Measurements from ENCODE around the gene MYO9A.

Gene MYO9A

DNA sequence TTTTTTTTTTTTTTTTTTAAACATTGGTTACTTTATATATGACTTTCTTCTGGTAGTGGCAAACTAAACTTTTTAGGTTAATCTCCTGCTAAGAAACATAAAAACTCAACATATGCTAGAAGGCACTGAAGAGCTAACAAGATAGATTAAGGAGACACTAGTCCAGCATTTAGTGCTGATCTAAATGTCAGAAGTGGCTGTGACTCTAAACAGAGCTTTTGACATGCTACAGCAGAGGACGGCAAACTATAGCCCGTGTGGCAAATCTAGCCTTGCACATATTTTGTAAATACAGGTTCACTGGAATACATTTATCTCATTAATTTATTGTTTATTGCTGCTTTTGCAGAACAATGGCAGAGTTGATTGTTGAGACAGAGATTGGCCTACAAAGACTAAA lies 287.0 kb downstream of the MYO9A start:
- no peak for DNase-seq

DNA sequence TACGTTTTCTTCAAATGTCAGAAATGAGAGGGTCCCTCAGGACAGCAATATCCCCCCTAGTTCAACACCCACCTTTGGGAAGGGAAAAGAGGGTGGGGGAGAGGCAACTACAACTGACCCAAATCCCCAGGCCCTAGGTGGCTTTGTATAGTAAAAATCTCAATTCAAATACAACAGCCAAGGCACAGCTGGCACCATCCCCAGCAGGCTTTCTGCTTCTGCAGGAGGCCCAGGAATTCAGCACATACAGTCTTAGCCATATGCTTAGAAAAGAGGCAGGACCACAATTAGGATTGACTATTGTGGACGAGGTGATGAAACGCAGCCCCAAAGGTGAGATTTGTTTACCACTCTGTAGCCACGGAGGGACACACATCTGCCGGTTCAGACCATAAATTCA lies 291.8 kb downstream of the MYO9A start:
- no peak for DNase-seq

DNA sequence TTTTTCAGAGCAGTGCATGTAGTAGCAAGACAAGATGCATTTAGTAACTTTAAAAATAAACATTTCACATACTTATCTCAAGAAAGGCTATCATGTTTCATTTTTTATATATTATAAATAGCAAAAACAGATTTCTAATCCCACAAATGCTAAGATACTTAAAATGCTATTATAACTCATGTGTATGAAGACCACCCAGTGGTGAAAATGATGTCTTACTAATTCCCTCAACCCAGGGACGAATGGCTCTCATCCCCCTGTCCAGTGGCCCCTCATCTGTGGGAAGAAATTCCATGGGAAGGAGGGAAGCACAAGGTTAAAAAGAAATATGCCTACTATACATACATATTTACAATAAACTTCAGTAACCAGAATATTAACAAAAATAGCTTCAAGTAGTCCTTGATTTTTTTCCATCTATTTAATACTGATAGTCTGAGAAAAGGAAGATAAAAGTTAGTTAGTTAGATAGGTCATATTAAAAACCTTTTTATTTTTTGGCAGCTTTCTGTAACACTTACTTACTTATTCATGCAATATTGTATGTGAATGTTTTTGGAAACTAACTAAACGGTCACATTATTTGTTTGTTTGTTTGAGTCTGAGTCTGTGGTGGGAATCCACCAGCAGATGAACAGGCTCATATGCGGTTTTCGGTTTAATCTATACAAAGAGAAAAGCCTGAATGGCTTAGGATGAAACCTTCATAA lies 292.8 kb downstream of the MYO9A start:
- DNase-seq, result no peak

DNA sequence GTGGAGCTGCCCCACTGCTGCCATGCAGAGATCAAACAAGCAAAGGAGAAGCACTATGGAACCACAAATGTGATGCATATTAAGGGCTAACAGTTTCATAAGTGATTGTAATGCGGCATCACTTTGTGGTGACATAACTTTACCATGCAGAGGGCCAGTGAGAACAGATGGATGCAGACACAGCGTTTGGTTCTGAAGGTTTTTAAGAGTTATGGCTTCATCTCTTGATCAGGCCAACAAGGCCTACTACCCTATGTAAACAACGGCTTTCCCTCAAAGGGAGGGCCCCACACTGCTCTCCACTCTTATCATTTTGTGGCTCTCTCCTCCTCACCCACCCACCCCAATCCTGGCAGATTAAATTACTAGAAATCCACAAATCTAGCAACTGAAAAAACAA lies 294.1 kb downstream of the MYO9A start:
- no peak for DNase-seq

DNA sequence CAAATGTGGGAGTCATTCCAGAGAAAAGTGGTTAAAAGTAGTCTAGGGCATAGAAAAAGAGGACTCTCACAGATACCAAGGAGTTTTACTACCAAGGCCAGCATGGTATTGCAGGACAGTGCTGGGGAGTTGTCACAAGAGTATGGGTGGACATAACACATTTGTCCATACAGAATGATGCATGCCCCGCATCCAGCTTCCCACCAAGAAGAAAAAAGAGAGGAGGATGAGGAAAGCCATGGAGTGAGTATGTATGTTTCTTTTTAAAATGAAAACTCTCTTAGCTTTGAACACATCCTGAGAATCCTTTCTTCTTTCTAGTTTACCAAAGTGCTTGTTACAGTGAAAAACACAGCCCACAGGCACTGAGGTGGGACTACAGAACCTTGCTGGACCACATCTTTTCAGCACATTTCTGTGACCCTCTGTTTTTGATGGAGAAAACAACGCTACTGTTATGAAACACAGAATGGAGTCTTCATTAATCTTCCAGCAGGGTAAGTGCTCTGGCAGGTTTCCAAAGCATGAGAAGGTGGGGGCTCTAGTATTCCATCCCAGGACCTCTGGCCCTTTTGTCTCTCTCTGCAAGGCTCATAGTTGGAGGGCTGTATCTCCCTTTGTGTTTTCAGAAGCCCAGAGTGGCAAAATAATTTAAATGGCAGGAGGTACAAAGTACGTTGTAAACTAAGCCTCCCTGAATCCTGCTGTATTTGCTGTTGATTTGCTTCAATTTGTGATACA lies 294.9 kb downstream of the MYO9A start:
- DNase-seq, result no peak

DNA sequence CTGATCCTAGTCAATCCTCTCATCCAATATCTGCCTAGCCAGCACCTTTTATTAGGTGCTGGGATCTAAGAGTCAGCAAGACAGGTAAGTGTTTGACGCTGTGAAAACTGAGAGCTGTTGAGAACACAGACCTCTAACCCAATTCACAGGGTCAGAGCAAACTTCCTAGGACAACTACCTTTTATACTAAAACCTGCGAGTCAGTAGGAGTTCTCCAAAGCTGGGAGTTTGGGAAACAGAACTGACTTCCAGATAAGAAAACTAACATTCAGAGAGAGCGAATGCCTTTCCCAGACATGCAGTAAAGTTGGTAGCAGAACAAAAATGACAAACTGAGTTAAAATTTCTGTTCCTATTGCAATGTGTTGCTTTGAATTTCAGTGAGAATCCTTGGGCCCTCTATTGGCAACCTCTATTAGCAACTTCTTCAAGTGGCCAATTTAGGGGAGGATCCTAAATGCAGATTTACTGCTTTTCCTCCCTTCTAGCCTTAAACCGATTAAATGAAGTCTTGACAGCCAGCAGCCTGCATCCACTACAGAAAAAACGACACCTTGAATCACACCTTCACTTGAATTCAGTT lies 296.3 kb downstream of the MYO9A start:
- no peak for DNase-seq

DNA sequence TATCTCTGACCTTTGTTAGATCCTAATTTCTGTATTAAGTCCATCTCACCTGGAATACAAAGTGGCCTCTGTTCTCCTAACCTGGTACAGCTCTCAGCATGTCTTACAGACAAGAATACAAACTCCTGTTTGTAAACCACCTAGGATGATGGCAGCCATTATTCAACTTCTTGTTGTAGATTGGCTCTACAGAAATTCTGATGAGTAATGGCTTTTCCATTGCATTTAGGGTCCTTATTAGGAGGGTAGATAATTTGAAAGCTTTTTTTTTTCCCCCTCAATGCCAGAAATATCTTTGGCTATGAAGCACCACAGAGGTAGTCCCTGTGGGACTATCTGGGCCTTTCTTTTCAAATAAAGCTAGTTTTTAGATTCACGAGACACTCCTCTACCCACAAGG lies 297.8 kb downstream of the MYO9A start:
- DNase-seq, result no peak

DNA sequence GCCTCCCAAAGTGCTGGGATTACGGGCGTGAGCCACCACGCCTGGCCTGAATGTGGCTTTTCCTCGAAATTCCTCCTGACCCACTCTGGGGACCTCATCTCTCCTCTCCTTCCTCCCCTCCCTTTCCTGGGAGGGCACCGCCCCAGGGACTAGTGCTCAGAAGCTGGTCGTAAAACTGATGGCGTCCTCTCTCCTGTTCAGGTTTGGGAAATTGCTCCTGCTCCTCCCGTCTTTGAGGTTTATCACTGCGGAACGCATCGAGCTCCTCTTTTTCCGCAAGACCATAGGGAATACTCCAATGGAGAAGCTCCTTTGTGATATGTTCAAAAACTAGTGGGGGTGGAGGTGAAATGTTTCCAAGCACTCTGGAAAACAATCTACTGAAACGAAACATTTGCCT lies 300.6 kb downstream of the MYO9A start:
- DNase-seq, result no peak

DNA sequence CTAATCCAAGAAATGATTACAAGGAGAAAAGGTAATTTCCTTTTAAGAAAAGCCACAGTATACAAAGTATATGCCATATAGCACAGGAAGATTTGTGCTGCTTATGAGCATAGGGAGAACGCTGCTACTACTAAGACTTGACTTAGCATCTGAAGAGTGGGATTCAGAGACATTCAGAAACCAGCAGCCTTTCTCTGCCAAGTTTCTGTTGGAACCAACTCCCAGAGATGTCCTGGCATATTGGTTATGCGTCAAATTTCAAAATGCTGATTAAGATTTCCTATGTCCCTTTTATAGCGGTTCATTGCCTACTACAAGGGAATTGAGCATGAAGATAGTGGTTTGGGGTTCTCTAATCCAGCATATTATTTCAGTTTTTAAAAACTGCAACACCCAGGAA lies 302.6 kb downstream of the MYO9A start:
- no peak for DNase-seq

DNA sequence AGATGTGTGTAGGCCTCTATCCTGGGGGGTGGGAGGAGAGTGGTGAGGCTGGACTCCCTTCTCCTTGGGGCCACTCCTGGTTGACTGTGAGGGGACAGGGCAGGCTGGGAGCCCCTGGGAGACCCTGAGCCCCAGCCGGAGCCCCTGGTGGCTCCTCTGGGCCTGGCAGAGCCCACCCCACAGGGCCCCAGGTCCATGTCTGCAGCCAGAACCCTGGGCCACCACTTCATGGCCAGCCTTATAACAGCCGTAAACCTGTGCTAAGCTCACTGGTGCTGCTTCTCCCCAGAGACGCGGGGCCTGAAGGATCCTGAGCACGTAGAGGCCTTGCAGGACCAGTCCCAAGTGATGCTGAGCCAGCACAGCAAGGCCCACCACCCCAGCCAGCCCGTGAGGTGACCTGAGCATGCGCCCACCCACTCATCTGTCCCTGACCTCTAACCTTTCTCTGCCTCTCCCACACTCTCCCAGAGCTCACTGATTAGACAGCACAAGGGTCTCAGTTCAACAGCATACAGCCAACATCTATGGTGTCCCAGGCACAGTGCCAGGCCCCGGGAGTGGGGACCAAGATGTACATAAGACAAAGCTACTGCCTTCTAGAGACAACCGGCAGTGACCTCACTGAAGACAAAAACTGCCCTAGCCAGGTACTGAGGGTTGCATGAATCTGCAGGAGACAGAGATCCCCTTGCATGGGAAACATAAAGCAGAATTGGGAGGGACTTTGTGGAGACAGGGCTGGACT lies 304.1 kb downstream of the MYO9A start:
- DNase-seq, result no peak

DNA sequence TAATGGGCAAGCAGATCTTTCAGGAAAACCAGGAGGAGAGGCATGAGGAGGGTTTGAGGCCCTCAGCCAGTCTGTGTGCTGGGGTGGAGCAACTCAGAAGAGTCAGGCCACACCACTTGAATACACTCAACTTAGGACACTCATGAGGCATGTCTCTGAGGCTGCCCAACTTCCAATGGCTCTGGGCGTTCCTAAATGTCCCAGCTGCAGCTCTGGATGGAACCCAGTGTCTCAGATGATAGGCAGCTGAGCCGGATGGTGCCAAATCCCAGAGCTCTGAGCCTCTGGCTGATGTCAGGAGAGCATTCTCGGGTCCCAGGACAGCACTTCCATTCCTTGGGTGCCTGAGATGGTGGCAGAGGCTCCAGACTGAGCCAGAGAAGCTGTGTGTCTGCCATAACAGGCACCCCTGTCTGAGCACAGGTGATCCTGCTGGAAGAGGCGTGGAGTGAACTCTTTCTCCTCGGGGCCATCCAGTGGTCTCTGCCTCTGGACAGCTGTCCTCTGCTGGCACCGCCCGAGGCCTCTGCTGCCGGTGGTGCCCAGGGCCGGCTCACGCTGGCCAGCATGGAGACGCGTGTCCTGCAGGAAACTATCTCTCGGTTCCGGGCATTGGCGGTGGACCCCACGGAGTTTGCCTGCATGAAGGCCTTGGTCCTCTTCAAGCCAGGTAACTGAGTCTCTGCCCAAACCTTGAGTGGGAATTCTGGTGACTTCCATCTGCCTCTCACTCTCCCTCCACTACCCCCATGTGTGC lies 304.8 kb downstream of the MYO9A start:
- no peak for DNase-seq

DNA sequence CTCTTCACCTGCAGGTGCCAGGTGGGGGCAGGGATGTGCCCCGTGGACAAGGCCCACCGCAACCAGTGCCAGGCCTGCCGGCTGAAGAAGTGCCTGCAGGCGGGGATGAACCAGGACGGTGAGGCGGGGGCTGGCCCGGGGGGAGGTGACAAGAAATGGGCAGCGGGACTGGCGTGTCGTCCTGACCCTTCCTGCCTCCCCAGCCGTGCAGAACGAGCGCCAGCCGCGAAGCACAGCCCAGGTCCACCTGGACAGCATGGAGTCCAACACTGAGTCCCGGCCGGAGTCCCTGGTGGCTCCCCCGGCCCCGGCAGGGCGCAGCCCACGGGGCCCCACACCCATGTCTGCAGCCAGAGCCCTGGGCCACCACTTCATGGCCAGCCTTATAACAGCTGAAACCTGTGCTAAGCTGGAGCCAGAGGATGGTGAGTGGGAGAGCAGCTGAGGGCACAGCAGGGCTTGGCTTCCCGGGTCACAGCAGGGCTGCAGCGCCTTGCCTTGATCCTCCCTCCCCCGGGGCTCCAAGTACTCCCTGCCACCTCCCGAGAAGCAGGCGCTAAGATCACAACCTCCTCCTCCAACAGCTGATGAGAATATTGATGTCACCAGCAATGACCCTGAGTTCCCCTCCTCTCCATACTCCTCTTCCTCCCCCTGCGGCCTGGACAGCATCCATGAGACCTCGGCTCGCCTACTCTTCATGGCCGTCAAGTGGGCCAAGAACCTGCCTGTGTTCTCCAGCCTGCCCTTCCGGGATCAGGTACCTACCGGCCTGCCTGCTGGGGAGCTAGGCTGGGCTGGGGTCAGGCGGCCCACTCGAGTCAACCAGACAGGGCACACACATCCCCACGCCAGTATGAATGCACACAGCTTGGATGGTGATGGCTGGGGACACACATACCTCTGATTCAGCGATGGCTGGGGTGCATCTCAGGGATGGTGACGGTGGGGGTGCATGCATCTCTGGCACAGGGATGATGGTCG lies 305.9 kb downstream of the MYO9A start:
- DNase-seq, result no peak

DNA sequence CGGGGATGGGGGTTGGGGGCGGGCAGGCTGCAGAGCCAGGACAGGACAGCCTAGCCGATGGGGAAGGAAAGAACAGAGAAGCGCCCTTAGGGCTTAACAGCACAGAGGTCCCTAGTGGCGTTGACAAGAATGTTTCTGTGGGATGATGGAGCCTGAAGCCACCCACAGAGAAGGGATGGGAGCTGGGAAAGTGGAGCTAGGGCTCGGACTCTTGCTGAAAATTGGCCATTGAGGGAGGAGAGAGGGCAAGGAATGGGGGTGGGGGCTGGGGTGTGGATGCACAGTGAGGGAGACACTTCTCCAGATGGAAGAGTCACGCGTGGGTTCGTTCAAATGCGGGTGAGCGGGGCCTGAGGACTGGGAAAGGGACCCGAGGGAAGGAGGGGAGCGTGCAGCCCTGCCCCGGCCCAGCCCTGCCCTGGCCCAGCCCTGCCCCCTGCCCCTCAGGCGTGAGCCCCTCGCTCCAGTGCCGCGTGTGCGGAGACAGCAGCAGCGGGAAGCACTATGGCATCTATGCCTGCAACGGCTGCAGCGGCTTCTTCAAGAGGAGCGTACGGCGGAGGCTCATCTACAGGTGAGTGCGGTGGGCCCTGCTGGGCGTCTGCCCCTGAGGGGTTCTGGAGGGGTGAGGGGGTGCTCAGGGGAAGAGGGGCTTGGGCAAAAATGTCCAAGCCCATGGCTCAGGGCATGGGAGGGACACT lies 306.8 kb downstream of the MYO9A start:
- DNase-seq, result no peak

DNA sequence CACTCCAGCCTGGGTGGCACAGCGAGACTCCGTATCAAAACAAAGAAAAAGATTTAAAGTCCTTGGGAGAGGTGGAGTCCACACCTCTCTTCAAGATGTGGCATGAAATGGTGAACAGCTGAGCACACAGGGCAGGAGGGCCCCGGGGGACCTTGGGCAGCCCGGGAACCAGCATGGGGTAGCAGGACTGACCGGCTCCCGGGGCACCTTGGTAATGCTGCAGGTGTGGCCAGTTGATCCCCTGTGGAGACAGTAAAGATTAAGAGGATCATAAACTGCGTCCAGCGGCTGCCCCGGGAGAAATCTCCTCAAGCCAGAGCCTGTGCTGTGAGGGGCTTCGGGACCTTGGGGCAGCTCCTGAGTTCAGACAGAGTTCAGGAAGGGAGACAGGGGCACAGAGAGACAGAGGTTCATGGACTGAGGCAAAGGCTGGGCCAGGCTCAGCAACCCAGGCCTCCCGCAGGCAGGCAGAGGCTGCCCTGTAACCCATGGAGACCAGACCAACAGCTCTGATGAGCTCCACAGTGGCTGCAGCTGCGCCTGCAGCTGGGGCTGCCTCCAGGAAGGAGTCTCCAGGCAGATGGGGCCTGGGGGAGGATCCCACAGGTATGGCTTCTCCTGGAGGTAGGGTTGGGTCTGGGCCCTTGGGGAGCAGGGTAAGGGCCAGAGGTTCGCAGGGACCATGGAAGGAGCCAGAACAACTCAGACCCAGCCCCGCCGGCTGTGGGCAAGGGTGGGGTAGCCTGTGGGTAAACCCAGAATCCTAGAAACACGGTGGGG lies 307.5 kb downstream of the MYO9A start, which contains the start of gene NR2E3:
Gene NR2E3, plus strand, starts transcription at position 299 of the 780 bp plus-strand sequence. Its CDS starts 190 bp downstream, at position 489.
- DNase-seq, result no peak

DNA sequence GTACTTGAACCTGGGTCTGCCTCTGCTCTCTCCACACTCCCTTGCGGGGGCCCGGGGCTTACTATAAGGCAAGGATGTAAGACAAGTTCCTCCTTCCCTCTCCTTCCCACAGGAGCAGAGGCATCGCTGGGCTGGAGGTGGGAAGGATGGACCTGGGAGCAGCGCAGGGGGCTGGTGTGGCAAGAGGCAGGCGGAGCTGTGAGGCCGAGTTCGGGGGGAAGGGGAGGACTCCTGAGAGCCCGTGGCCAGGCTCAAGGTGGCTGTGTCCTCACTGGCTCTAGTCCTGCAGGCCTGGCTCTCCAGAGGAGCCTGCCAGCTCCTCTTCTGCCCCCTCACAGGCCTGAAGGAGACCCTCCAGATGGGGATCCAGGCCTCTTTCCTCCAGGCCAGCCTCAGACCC lies 308.6 kb downstream of the MYO9A start:
- DNase-seq, result no peak

DNA sequence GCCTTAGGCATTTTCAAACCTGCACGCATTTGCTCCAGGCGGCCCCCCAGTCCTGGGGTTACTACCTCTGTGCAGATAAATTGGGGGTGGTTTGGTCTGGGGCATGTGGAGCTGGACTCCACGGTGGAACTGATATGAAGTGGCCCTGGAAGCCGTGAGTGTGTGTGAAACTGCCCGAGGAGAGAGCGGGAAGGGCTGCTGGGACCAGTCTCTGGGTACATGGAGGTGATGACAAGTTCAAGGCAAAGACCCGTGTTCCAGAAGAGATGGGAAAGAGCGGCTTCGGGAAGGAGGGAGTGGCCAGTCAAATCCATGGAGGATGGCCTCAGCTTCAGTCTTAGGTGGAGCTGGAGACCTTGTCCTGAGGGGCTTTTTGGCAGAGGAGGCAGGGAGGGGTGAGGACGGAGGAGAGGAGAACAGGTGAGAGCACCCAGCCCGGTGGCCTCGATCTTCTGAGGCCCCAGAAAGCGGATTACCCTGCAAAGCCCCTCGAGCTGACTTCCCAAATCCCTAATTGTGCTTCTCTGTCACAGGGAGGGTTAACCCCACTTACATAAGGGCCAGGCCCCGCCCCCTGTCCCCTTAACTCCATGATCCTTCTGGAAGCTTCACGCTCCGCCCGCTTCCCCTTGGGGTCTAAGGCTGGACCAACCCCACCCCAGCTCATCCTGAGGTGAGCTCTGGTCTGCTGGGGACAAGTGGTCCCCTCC lies 309.5 kb downstream of the MYO9A start:
- DNase-seq, result no peak

DNA sequence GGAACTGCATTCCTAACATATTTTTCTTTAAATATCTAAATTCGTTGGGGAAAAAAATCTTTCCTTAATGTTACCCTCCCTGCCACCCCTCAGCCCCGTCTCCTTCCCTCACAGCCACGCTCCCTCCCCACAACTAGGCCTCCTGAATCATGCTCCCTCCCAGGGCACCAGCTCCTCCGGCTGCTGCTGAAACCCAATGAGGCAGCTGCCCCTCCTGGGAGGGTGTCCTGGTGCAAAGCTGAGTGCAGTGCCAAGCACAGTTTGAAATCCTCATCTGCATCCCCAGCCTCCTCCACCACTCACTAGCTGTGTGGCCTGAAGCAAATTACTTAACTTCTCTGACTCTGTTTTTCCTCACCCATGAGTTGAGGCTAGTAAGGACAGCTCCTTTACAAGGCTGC lies 310.3 kb downstream of the MYO9A start:
- no peak for DNase-seq

DNA sequence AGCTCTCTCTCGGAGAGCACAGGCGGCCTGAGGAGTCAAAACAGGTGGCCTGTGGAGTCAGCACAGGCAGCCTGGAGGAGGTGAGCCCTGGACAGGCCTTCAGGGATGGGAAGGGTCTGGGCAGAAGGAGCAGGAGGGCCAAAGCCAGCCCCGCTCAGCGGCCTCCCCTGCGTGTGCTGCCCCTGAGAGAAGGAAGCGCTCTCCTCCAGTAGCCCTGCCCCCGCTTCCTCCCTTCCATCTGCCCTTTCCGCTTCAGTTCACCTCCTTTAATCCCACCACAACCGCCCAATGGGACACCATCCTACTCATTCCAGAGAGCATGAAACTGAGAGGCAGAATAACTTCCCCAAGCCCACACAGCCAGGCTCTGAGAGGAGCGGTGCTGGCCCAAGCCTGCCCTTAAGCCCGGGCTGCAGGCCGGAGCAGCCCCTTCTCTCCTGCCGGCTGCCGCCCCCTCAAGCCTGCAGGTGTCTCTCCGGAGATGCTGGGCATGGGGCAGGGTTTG lies 310.8 kb downstream of the MYO9A start:
- no peak for DNase-seq

DNA sequence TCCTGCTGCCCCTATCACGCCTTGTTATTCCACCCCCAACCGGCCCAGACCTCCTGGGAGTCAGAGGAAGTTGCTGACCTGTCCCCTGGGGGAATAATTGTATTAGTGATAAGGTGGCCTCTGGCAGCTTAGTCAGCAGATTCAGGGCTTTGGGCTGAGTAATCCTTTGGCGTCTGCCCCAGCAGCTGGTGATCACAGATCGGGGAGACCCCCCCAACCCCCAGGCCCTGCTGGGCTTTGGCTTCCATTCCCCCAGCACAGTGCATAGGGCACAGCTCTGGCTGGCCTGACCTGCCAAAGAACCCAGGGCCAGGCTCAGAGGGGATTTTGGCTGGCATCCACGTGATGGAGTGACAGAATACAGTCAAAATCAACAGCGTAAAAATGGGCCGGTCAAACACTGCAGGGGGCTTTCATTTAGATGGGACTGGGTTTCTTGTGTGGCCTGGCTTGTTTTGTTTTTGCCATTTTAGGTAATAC lies 311.5 kb downstream of the MYO9A start:
- no peak for DNase-seq
